Endothelial cell (in vitro differentiated cells): ENCODE data around the gene FGGY. TPM values are rescaled to one million over a fixed set of nuclear protein-coding genes. Genes with fewer than 3 reads are reported as not detected.

Experiments used
- DNase-seq: peaks from one replicate; pipeline ENCODE4 v3.0.0; 2021; ENCODE audit warnings: low spot score
- H3K27ac Mint-ChIP-seq: one replicate; pipeline ENCODE4 v1.8.0; 2021; ENCODE audit warnings: mixed read lengths, inconsistent platforms; ENCODE audit not compliant: unreplicated experiment
- H3K27me3 Mint-ChIP-seq: one replicate; pipeline ENCODE4 v1.8.0; 2021; ENCODE audit warnings: mild to moderate bottlenecking, moderate library complexity, mixed read lengths, inconsistent platforms; ENCODE audit not compliant: unreplicated experiment
- H3K36me3 Mint-ChIP-seq: one replicate; pipeline ENCODE4 v1.8.0; 2021; ENCODE audit warnings: mild to moderate bottlenecking, low read depth, mixed read lengths, inconsistent platforms; ENCODE audit not compliant: unreplicated experiment
- H3K4me1 Mint-ChIP-seq: one replicate; pipeline ENCODE4 v1.8.0; 2021; ENCODE audit warnings: mild to moderate bottlenecking, mixed read lengths, inconsistent platforms; ENCODE audit not compliant: unreplicated experiment
- H3K4me3 Mint-ChIP-seq: one replicate; pipeline ENCODE4 v1.8.0; 2021; ENCODE audit warnings: mild to moderate bottlenecking, mixed read lengths, inconsistent platforms; ENCODE audit not compliant: unreplicated experiment
- H3K9me3 Mint-ChIP-seq: one replicate; pipeline ENCODE4 v1.8.0; 2021; ENCODE audit warnings: mixed read lengths, inconsistent platforms; ENCODE audit not compliant: unreplicated experiment
- total RNA-seq: library from RNA; stranded (reverse); fragmentation: NEBNext Ultra II Directional; extraction: Animal tissue kit (Norgen Biotek cat#: 25700); gene quantifications from one replicate; pipeline ENCODE4 v1.2.1, GENCODE V29; 2021; ENCODE audit not compliant: unreplicated experiment
- TF ChIP-seq, protein P1 (sequence below): fragments of 200-600 bp; sonication (generic); IDR thresholded peaks from one replicate; pipeline ENCODE4 v1.5.0; 2021; ENCODE audit warnings: antibody characterized with exemption; ENCODE audit not compliant: unreplicated experiment

FGGY gene
- total RNA-seq, 1 donor from 2014 or later: 41.2 TPM

DNA sequence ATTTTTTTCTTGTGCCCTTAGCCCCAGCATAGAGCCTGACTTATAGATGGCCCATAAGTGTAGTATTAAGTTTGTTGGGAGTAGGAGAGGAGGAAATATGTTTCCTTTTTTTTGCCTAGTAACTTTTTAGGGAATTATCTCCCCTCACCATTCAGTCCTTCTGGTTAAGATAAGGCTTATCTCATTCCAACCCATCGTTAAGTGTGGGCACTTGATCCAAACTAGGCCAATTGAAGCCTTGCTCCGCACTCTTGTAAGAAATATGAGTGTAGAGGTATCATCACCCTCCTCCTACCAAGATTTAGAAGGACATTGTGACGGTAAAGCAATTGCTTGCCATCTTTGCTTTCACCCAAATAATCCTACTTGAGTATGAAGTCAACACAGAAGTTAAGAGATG, 8.8 kb upstream of the FGGY start:
- Mint-ChIP-seq H3K36me3 (no peaks in the 10 kb centered on the region), H3K27ac (no peak overlapping the region), H3K9me3 (no peaks in the 10 kb centered on the region), H3K4me3 (no peak overlapping the region), H3K27me3 (no peaks in the 10 kb centered on the region), H3K4me1 (peaks cover 12% of the 10 kb centered on the region)
- TF ChIP-seq, protein P1, sequence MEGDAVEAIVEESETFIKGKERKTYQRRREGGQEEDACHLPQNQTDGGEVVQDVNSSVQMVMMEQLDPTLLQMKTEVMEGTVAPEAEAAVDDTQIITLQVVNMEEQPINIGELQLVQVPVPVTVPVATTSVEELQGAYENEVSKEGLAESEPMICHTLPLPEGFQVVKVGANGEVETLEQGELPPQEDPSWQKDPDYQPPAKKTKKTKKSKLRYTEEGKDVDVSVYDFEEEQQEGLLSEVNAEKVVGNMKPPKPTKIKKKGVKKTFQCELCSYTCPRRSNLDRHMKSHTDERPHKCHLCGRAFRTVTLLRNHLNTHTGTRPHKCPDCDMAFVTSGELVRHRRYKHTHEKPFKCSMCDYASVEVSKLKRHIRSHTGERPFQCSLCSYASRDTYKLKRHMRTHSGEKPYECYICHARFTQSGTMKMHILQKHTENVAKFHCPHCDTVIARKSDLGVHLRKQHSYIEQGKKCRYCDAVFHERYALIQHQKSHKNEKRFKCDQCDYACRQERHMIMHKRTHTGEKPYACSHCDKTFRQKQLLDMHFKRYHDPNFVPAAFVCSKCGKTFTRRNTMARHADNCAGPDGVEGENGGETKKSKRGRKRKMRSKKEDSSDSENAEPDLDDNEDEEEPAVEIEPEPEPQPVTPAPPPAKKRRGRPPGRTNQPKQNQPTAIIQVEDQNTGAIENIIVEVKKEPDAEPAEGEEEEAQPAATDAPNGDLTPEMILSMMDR: no peak
- DNase-seq: no peak

DNA sequence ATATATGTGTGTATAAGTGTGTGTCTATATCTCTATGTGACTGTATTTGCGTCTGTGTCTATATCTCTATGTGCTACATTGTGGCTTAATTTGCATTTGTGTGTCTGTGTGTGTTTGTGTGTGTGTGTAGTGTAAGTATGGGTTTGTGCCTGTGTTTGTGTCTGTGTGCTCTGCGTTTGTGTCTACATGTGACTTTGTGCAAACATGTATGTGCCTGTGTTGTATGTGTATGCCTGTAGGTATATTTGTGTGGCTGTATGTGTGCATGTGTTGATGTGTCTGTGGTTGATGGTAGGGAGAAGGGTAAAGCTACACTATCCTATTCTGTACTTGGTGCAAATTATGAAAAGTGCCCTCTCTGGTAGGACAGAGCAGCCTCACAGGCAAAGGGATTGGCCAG, 7.3 kb upstream of the FGGY start:
- TF ChIP-seq, protein P1: no peak
- Mint-ChIP-seq H3K36me3 (no peaks in the 10 kb centered on the region), H3K4me1 (peaks cover 16% of the 10 kb centered on the region), H3K9me3 (no peaks in the 10 kb centered on the region), H3K4me3 (no peak overlapping the region), H3K27ac (no peak overlapping the region), H3K27me3 (no peaks in the 10 kb centered on the region)
- no peak for DNase-seq

DNA sequence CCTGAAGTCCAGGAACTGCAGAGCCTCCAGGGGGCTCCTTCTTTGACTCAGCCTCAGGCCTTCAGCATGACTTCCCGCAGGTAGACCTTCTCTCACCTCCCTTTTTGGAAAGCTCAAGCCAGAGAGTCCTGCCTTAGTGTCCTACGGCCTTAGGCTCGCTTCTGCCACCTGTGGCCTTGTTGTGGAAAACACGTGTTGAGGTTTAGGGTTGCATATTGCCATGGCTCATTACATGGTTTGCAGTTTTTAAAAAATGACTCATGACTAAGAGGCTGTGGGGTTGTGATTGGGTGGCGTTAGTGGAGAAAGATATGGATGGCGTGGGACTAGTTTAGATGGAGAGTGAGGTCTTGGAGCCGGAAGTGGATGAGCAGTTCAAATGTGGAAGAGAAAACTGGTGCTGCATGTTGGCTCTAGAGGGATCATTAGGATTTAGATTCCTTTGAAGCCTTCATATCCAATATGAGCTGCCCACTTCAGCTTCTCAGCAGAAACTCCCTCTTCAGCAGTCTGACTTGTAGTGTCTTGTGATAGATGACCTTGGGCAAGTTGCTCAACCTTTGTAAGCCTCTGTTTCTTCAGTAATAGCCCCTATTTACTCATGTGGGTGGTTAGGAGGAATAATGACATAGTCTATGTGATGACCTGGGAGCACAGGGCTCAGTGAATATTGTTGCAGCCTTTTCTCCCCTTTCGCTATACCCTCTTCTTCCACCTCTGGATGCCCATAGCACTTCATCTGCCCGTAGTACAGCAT, 6.5 kb upstream of the FGGY start:
- peak; percentile 30 for DNase-seq
- TF ChIP-seq, protein P1: no peak
- Mint-ChIP-seq H3K4me1 (peaks cover 19% of the 10 kb centered on the region), H3K36me3 (no peaks in the 10 kb centered on the region), H3K4me3 (no peak overlapping the region), H3K27ac (no peak overlapping the region), H3K27me3 (no peaks in the 10 kb centered on the region), H3K9me3 (no peaks in the 10 kb centered on the region)

DNA sequence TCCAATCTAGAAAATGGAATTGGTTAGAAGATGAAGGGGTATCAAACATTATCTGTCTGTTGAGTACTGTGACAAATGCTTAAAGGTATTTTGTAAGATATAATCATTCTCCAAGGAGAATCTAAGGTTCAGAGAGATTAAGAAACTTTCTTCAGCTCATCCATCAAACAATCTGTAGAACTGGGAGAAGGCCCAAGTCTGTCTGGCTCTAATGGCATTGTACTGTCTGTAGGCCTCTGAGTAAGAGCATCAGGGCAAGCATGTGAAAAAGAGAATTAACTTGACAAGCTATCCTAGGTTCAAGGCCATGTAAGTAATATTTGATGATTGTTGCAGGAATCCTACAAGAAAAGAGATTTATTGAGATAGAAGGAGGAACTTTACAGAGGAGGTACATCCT, 5.3 kb upstream of the FGGY start:
- H3K27ac Mint-ChIP-seq: no peak overlapping the region
- peaks cover 25% of the 10 kb centered on the region for H3K4me1 Mint-ChIP-seq
- H3K36me3 Mint-ChIP-seq: no peaks in the 10 kb centered on the region
- H3K27me3 Mint-ChIP-seq: no peaks in the 10 kb centered on the region
- no peak overlapping the region for H3K4me3 Mint-ChIP-seq
- TF ChIP-seq, protein P1: no peak
- no peaks in the 10 kb centered on the region for H3K9me3 Mint-ChIP-seq
- DNase-seq: no peak

DNA sequence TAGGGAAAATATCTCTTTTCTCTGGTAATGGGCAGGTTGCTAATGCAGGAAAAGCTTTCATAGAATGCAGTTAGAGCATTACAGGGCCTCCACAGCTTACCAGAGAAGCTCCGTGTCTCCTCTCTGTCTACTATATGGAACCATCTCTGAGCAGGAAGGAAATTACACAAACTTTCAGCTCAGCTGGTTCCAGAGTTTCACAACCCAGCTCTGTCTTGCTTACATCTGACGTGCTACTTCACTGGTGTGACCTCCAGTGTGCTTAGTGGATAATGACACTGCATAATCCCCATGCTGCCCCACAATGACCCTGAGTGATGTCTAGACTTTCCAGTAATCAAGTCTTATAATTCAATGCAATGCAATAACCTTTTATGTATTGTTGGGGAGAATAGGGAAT, 4.3 kb upstream of the FGGY start:
- Mint-ChIP-seq H3K9me3 (no peaks in the 10 kb centered on the region), H3K4me1 (peaks cover 28% of the 10 kb centered on the region), H3K36me3 (no peaks in the 10 kb centered on the region), H3K27me3 (no peaks in the 10 kb centered on the region), H3K27ac (peak overlapping the region; percentile 45), H3K4me3 (no peak overlapping the region)
- DNase-seq: no peak
- TF ChIP-seq, protein P1: no peak
